Liver (tissue), 3 donors: ENCODE measurements around the gene RHEX.

ENCODE experiments used
- JUND ChIP-seq, 2 donors: IDR thresholded peaks; 2 replicates each; pipeline ENCODE4 v1.6.1; 2016; ENCODE audit warnings: antibody characterized with exemption in 2 of 2
- MAX ChIP-seq: IDR thresholded peaks from 2 replicates; pipeline ENCODE4 v1.6.1; 2016; ENCODE audit warnings: antibody characterized with exemption
- TAF1 ChIP-seq: conservative IDR thresholded peaks from 2 replicates; pipeline ENCODE4 v1.6.1; 2016; ENCODE audit warnings: antibody characterized with exemption, mild to moderate bottlenecking
- TF ChIP-seq, protein P1 (sequence below): fragments of 150-350 bp; IDR thresholded peaks from 2 replicates; pipeline ENCODE4 v1.5.1; 2017; ENCODE audit warnings: improper control_type of control experiment, low read depth, low read length; ENCODE audit not compliant: missing input control
- TF ChIP-seq, protein P2 (sequence below): IDR thresholded peaks from 2 replicates; pipeline ENCODE4 v1.6.1; 2016; ENCODE audit warnings: antibody characterized with exemption
- donor health status: healthy.
- donor health status: healthy.

DNA sequence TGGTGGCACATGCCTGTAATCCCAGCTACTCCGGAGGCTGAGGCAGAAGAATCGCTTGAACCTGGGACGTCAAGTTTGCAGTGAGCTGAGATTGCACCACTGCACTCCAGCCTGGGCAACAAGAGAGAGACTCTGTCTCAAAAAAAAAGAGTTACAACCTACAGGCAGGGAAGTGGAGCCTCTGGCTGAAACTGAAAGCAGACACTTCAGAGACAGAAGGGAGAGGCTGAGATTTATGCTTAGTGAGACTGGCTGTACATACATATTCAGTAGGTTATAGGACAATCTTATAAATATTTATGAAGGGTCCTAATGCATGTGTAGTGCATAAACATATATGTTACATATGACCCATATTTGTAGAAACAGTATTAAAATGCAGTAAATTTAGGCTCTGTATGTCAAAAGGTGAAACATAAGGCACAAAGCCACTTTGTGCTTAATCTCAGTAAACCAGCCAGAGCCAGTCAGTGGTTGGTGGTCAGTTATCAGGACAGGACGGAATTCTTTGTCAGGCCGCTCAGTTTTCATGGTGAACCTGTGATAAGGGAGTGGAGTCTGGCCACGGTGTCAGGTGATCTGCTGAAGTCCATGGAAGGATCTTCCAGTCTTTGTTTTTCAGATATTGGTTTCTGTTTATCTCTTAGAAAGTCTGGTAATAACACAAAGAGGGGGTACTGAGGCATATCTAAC lies 13.7 kb downstream of the RHEX start:
- TF ChIP-seq MAX (no peak), TAF1 (no peak), JUND (IDR thresholded peaks at IDR 0.05) (no peak)
- TF ChIP-seq, protein P1, sequence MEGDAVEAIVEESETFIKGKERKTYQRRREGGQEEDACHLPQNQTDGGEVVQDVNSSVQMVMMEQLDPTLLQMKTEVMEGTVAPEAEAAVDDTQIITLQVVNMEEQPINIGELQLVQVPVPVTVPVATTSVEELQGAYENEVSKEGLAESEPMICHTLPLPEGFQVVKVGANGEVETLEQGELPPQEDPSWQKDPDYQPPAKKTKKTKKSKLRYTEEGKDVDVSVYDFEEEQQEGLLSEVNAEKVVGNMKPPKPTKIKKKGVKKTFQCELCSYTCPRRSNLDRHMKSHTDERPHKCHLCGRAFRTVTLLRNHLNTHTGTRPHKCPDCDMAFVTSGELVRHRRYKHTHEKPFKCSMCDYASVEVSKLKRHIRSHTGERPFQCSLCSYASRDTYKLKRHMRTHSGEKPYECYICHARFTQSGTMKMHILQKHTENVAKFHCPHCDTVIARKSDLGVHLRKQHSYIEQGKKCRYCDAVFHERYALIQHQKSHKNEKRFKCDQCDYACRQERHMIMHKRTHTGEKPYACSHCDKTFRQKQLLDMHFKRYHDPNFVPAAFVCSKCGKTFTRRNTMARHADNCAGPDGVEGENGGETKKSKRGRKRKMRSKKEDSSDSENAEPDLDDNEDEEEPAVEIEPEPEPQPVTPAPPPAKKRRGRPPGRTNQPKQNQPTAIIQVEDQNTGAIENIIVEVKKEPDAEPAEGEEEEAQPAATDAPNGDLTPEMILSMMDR: no peak
- TF ChIP-seq, protein P2, sequence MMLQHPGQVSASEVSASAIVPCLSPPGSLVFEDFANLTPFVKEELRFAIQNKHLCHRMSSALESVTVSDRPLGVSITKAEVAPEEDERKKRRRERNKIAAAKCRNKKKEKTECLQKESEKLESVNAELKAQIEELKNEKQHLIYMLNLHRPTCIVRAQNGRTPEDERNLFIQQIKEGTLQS: no peak
